ENCODE data around the gene TESK2. TPM values are rescaled to one million over a fixed set of nuclear protein-coding genes. Genes with fewer than 3 reads are reported as not detected.

TESK2 gene
- total RNA-seq, 3 donors from 2014 or later = 2.0 to 2.5 (median 2.3) TPM

DNA sequence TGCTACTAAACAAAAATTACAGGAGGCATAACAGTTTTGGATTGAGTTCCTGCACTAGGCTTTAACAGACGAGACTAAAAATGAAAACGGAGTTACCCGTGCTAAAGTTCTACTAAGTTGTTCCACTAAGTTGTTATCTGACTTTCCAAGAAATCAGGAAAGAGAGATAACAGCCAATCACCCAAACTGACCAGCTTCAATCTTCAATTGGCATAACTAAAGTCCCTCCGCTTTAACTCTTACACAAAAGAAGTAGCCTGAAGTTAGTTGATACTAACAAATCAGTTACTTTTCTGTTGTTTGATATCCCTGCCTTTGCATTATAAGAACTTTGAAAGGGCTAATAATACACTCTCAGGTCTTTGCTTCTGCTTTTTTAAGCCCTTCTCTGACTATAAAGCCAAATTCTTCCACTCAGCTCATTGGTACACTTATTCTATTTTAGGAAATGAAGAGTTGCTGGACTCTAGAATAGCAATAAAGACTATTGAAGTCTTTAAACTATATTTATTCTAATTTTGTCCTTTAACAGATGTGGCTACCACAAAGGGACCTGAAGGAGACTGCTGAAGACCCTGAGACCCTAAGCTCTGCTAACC, 61.3 kb downstream of the TESK2 start:
- no peaks in the 10 kb centered on the region for H3K36me3 Mint-ChIP-seq (ENCODE audit: insufficient read depth)
- no peak overlapping the region for H3K4me3 Mint-ChIP-seq
- no peaks in the 10 kb centered on the region for H3K27me3 Mint-ChIP-seq (ENCODE audit: low read depth)

DNA sequence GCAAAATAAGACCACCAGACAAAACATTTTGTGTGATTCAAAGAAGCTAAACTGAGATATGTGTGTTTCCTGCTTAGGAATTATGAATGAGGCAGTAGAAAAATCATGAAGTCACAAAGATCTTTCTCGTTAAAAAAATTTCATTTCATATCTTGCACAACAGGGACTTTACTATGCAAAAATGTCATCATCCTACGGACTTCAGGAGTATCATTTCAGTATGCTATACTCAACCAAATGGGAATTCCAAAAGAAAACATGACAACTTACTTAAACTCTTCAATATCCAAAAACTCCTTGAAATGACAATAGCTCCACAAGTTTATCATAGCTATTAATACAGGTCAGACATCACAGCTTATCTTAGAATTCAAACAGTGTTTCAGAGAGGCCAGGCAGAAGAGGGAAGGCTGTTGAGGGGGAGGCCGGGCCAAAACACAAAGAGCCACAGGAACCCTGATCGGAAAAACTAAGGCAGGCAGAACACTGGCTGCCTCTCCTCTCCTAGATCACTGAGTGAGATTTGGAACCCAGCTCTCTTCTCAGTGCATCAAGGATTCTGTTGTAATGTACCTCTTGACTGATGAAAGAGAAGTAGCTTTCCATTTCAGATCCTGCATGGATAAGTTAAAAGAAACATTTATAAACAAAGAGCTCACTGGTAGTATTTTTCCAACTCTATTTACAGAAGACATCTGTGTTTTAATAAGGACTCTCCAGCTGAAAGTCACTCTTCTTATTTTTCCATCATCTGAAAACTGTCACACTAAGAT, 66.9 kb downstream of the TESK2 start:
- no peak for ATAC-seq
- H3K36me3 Mint-ChIP-seq (ENCODE audit: insufficient read depth) = peaks cover 11% of the 10 kb centered on the region
- DNase-seq = no peak
- no peaks in the 10 kb centered on the region for H3K27me3 Mint-ChIP-seq (ENCODE audit: low read depth)
- peaks cover 7% of the 10 kb centered on the region for H3K9me3 Mint-ChIP-seq
- H3K4me1 Mint-ChIP-seq (ENCODE audit: low read depth) = no peaks in the 10 kb centered on the region
- H3K4me3 Mint-ChIP-seq = no peak overlapping the region

More for the DNA sequence above, 61.3 kb downstream of the TESK2 start:
- H3K4me1 Mint-ChIP-seq (ENCODE audit: low read depth) = no peaks in the 10 kb centered on the region
- H3K9me3 Mint-ChIP-seq = no peaks in the 10 kb centered on the region
- DNase-seq (no peak), ATAC-seq (no peak)

- Mint-ChIP-seq H3K4me1 (ENCODE audit: low read depth) (no peaks in the 10 kb centered on the region), H3K27me3 (ENCODE audit: low read depth) (no peaks in the 10 kb centered on the region), H3K4me3 (no peak overlapping the region), H3K36me3 (ENCODE audit: insufficient read depth) (peaks cover 11% of the 10 kb centered on the region), H3K9me3 (peaks cover 7% of the 10 kb centered on the region)
- ATAC-seq (no peak), DNase-seq (no peak)
Observed at GRCh38 chr1:45421935-45422334, 69.0 kb downstream of the TESK2 start.

DNA sequence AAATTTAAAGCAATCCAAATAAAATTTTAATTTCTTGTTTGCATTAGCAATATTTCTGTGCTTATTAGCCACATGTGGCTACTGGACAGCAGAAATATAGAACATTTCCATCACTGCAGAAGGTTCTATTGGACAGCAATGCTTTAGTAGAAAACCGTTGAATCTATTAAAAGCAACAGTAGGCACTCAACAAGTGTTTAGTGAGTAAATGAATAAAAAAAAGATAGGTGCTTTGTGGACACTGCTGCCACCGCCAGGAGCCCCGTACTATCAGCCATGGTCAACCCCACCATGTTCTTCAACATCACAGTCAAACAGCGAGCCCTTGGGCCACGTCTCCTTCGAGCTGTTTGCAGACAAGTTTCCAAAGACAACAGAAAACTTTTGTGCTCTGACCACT, 76.2 kb downstream of the TESK2 start:
- no peak for ATAC-seq
- Mint-ChIP-seq H3K4me1 (ENCODE audit: low read depth) (peaks cover 4% of the 10 kb centered on the region), H3K9me3 (no peaks in the 10 kb centered on the region), H3K36me3 (ENCODE audit: insufficient read depth) (peaks cover 1% of the 10 kb centered on the region), H3K27me3 (ENCODE audit: low read depth) (no peaks in the 10 kb centered on the region), H3K4me3 (no peak overlapping the region)
- no peak for DNase-seq

GRCh38 chr1:45412899-45413298, 78.1 kb downstream of the TESK2 start:
- Mint-ChIP-seq H3K9me3 (no peaks in the 10 kb centered on the region), H3K36me3 (ENCODE audit: insufficient read depth) (peaks cover 1% of the 10 kb centered on the region), H3K4me1 (ENCODE audit: low read depth) (peaks cover 4% of the 10 kb centered on the region), H3K27me3 (ENCODE audit: low read depth) (no peaks in the 10 kb centered on the region), H3K4me3 (no peak overlapping the region)
- DNase-seq (no peak), ATAC-seq (no peak)

DNA sequence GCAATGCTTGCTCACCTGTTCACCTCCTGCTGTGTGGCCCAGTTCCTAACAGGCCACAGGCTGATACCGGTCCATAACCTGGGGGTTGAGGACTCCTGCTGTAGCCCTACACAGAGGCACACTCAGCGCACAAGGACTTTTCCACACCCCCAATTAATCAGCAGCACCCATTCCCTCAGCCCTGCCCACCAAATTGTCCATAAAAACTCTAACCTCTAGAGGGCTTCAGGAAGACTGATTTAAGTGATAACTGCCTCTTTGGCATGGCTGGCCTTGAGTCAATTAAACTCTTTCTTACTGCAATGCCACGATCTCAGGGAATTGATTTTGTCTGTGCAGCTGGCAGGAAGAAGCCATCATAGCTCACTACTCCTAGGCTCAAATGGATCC, 79.5 kb downstream of the TESK2 start:
- Mint-ChIP-seq H3K36me3 (ENCODE audit: insufficient read depth) (peaks cover 1% of the 10 kb centered on the region), H3K27me3 (ENCODE audit: low read depth) (no peaks in the 10 kb centered on the region), H3K4me3 (no peak overlapping the region), H3K4me1 (ENCODE audit: low read depth) (peaks cover 4% of the 10 kb centered on the region), H3K9me3 (no peaks in the 10 kb centered on the region)
- ATAC-seq (no peak), DNase-seq (no peak)

- no peak for ATAC-seq
- H3K4me3 Mint-ChIP-seq = no peak overlapping the region
- no peaks in the 10 kb centered on the region for H3K27me3 Mint-ChIP-seq (ENCODE audit: low read depth)
- peaks cover 4% of the 10 kb centered on the region for H3K4me1 Mint-ChIP-seq (ENCODE audit: low read depth)
- H3K9me3 Mint-ChIP-seq = no peaks in the 10 kb centered on the region
- DNase-seq = no peak
- peaks cover 1% of the 10 kb centered on the region for H3K36me3 Mint-ChIP-seq (ENCODE audit: insufficient read depth)
Observed at GRCh38 chr1:45410850-45411509, 80.0 kb downstream of the TESK2 start.

- ATAC-seq = no peak
- Mint-ChIP-seq H3K4me1 (ENCODE audit: low read depth) (peaks cover 3% of the 10 kb centered on the region), H3K9me3 (no peaks in the 10 kb centered on the region), H3K4me3 (no peak overlapping the region), H3K36me3 (ENCODE audit: insufficient read depth) (no peaks in the 10 kb centered on the region), H3K27me3 (ENCODE audit: low read depth) (no peaks in the 10 kb centered on the region)
- no peak for DNase-seq
Observed at GRCh38 chr1:45409276-45409675, 81.7 kb downstream of the TESK2 start.

DNA sequence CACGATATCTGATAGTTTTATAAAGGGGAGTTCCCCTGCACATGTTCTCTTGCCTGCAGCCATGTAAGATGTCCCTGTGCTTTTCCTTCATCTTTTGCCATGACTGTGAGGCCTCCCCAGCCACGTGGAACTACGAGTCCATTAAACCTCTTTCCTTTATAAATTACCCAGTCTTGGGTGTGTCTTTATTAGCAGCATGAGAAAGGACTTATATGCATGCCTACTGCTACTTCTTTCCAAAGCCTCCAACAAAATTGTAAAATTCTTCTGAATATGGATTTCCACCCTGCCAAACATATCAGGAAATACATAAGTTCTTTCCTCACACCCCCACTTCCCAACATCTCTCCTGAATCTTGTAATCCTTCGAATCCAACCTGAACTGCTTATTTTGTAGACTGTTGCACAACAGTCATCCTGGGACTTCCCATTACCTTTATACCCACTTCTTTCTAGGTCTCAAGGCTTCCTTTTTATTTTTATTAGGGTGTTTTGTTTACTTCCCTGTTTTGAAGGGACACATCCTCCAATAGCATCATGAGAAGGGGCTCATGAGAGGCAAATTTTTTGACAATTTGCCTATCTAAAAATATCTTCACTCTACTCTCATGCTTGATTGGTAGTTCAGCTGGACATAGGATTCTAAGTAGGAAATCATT, 83.2 kb downstream of the TESK2 start:
- no peak overlapping the region for H3K4me3 Mint-ChIP-seq
- ATAC-seq (no peak), DNase-seq (no peak)
- no peaks in the 10 kb centered on the region for H3K9me3 Mint-ChIP-seq
- no peaks in the 10 kb centered on the region for H3K27me3 Mint-ChIP-seq (ENCODE audit: low read depth)
- peaks cover 2% of the 10 kb centered on the region for H3K4me1 Mint-ChIP-seq (ENCODE audit: low read depth)
- H3K36me3 Mint-ChIP-seq (ENCODE audit: insufficient read depth) = no peaks in the 10 kb centered on the region

GRCh38 chr1:45405636-45406035, 85.3 kb downstream of the TESK2 start:
- DNase-seq (no peak), ATAC-seq (no peak)
- H3K27me3 Mint-ChIP-seq (ENCODE audit: low read depth) = no peaks in the 10 kb centered on the region
- H3K4me3 Mint-ChIP-seq = no peak overlapping the region
- H3K36me3 Mint-ChIP-seq (ENCODE audit: insufficient read depth) = no peaks in the 10 kb centered on the region
- no peaks in the 10 kb centered on the region for H3K9me3 Mint-ChIP-seq
- no peaks in the 10 kb centered on the region for H3K4me1 Mint-ChIP-seq (ENCODE audit: low read depth)

- Mint-ChIP-seq H3K4me3 (no peak overlapping the region), H3K27me3 (ENCODE audit: low read depth) (no peaks in the 10 kb centered on the region), H3K36me3 (ENCODE audit: insufficient read depth) (no peaks in the 10 kb centered on the region), H3K9me3 (no peaks in the 10 kb centered on the region), H3K4me1 (ENCODE audit: low read depth) (no peaks in the 10 kb centered on the region)
- DNase-seq = no peak
- ATAC-seq = no peak
Observed at GRCh38 chr1:45403718-45404117, 87.2 kb downstream of the TESK2 start.

DNA sequence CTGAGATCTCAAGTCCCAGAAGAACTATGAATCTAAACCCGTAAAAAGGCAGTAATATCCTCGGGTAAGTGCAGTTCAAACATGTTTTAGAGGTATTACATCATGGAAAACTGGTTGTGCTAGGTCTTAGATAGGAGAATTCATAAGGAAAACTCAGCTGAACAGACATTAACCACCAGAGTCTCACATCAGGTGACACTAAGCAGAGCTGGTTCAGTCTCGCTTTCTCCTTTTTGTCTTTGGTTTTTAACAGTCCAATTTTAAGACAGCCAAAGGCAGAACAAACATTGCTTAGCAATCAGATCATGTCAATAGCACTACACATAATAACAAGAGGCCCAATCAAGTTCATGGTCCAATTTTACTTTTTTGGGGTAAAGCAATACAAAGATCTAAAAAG, 87.7 kb downstream of the TESK2 start:
- DNase-seq (no peak), ATAC-seq (no peak)

GRCh38 chr1:45401524-45401923, 89.4 kb downstream of the TESK2 start:
- Mint-ChIP-seq H3K36me3 (ENCODE audit: insufficient read depth) (no peaks in the 10 kb centered on the region), H3K27me3 (ENCODE audit: low read depth) (no peaks in the 10 kb centered on the region), H3K4me1 (ENCODE audit: low read depth) (no peaks in the 10 kb centered on the region), H3K4me3 (no peak overlapping the region), H3K9me3 (no peaks in the 10 kb centered on the region)
- no peak for ATAC-seq
- DNase-seq = no peak

More for the DNA sequence above, 87.7 kb downstream of the TESK2 start:
- no peaks in the 10 kb centered on the region for H3K27me3 Mint-ChIP-seq (ENCODE audit: low read depth)
- no peak overlapping the region for H3K4me3 Mint-ChIP-seq
- H3K9me3 Mint-ChIP-seq = no peaks in the 10 kb centered on the region
- no peaks in the 10 kb centered on the region for H3K36me3 Mint-ChIP-seq (ENCODE audit: insufficient read depth)
- no peaks in the 10 kb centered on the region for H3K4me1 Mint-ChIP-seq (ENCODE audit: low read depth)

DNA sequence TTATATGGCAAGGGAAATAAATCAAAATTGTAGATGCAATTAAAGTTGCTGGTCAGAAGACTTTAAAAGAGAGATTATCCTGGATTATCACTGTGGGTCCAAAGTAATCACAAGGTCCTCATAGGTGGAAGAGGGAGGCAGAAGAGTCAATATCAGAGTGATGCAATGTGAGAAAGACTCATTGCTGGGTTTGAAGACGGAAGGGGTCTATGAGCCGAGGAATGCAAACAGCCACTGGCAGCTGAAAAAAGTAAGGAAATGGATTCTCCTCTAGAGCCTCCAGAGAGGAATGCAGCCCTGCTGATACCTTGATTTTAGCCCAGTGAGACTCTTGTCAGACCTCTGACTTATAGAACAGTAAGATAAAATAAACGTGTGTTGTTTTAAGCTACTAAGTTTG, 90.9 kb downstream of the TESK2 start:
- Mint-ChIP-seq H3K36me3 (ENCODE audit: insufficient read depth) (no peaks in the 10 kb centered on the region), H3K9me3 (no peaks in the 10 kb centered on the region), H3K4me1 (ENCODE audit: low read depth) (peaks cover 1% of the 10 kb centered on the region), H3K4me3 (no peak overlapping the region), H3K27me3 (ENCODE audit: low read depth) (no peaks in the 10 kb centered on the region)
- DNase-seq (no peak), ATAC-seq (no peak)

All from activated T-cell treated with anti-CD3 and anti-CD28 coated beads, Interleukin-2, amount 50 U/mL, for 4 hours (primary cell).